HepG2 (cell line): ENCODE measurements around the gene OST4. TPM values are rescaled to one million over a fixed set of nuclear protein-coding genes. Genes with fewer than 3 reads are reported as not detected.

ENCODE experiments used
- ATAC-seq: fragments of 200-7000 bp; cut with Tn5 transposase; 3 replicates; pipeline ENCODE4 v1.9.1; 2020; ENCODE audit warnings: mild to moderate bottlenecking, moderate library complexity
- BruUV-seq: library from RNA; stranded (reverse); fragments of 400-500 nt; replicated peaks from 2 replicates; lab custom pipeline; 2021; lab: Mats Ljungman, UMichigan
- CTCF ChIA-PET: fragments of 300-600 bp; formaldehyde crosslinking; extraction: SDS; loops from one replicate; lab custom pipeline; 2021; ENCODE audit warnings: low total read pairs, inconsistent platforms, low intra/inter-chr PET ratio; lab: Yijun Ruan, JAX
- POLR2A ChIA-PET: fragments of 350-600 bp; sonication (Branson Sonifier 250); formaldehyde crosslinking; loops from one replicate; lab custom pipeline; 2020; ENCODE audit warnings: antibody characterized with exemption, inconsistent platforms; lab: Yijun Ruan, JAX
- DNase-seq: peaks from one replicate; pipeline ENCODE4 v3.0.0-alpha.2; 2015; ENCODE audit warnings: low spot score
- FAIRE-seq: peaks from 3 replicates; lab custom pipeline; 2011; peaks lifted over from hg19 to GRCh38; lab: Jason Lieb, UNC
- H2AFZ ChIP-seq: one replicate; pipeline ENCODE4 v1.6.1; 2011; ENCODE audit warnings: low read length, inconsistent platforms
- H3K27ac ChIP-seq: fragments of 300-600 bp; 3 replicates; pipeline ENCODE4 v1.8.0; 2011; ENCODE audit warnings: mixed run types, mild to moderate bottlenecking, mixed read lengths, low read length, inconsistent platforms; ENCODE audit not compliant: insufficient read depth; ENCODE audit errors: extremely low read length
- H3K27me3 ChIP-seq, 2 experiments: fragments of 200-600 bp in 1 of 2; 2 replicates in 1 of 2; 3 replicates in 1 of 2; pipeline versions ENCODE4 v1.6.0 to v1.8.0; 2011; ENCODE audit warnings: low read length in 2 of 2, mild to moderate bottlenecking in 2 of 2, moderate library complexity in 2 of 2, inconsistent platforms in 1 of 2; ENCODE audit not compliant: insufficient read depth in 2 of 2, control insufficient read depth in 1 of 2
- H3K36me3 ChIP-seq, 2 experiments: fragments of 200-600 bp in 1 of 2; replicated peaks in 1 of 2; 2 replicates in 1 of 2; 3 replicates in 1 of 2; pipeline versions ENCODE4 v1.5.1 to v1.8.0; 2011; ENCODE audit warnings: low read length in 2 of 2, inconsistent platforms in 1 of 2; ENCODE audit not compliant: insufficient read depth in 2 of 2, control insufficient read depth in 1 of 2
- H3K4me1 ChIP-seq: 2 replicates; pipeline ENCODE4 v1.5.1; 2012; ENCODE audit warnings: low read length, inconsistent platforms; ENCODE audit not compliant: insufficient read depth
- H3K4me2 ChIP-seq: 2 replicates; pipeline ENCODE4 v1.6.0; 2011; ENCODE audit warnings: low read depth, low read length, inconsistent platforms
- H3K4me3 ChIP-seq, 3 experiments: fragments of 200-600 bp in 1 of 3; sonication (generic), shearing (Covaris generic) in 1 of 3; replicated peaks in 1 of 3; 2 replicates each; pipeline ENCODE4 v1.5.1; 2011 to 2016; ENCODE audit warnings: low read length in 3 of 3, inconsistent platforms in 2 of 3, low read depth in 2 of 3, mild to moderate bottlenecking in 2 of 3, control low read depth in 1 of 3, mixed read lengths in 1 of 3; ENCODE audit not compliant: insufficient read depth in 1 of 3
- H3K79me2 ChIP-seq: one replicate; pipeline ENCODE4 v1.6.1; 2011; ENCODE audit warnings: low read length, inconsistent platforms; ENCODE audit not compliant: insufficient read depth
- H3K9ac ChIP-seq: 2 replicates; pipeline ENCODE4 v1.6.0; 2011; ENCODE audit warnings: mild to moderate bottlenecking, low read depth, low read length, inconsistent platforms; ENCODE audit not compliant: insufficient read depth
- H3K9me3 ChIP-seq: 2 replicates; pipeline ENCODE4 v1.5.1; 2012; ENCODE audit warnings: mild to moderate bottlenecking, low read length
- H4K20me1 ChIP-seq: 2 replicates; pipeline ENCODE4 v1.6.0; 2011; ENCODE audit warnings: inconsistent platforms, mild to moderate bottlenecking, low read length, moderate library complexity; ENCODE audit not compliant: insufficient read depth
- ATRX ChIP-seq: sonication (generic); formaldehyde crosslinking; IDR thresholded peaks from 2 replicates; pipeline ENCODE4 v1.4.0; 2020; ENCODE audit warnings: missing genetic modification reagents, borderline replicate concordance
- DPF2 ChIP-seq: sonication (generic); formaldehyde crosslinking; IDR thresholded peaks from 2 replicates; pipeline ENCODE4 v1.4.0; 2020; ENCODE audit warnings: mild to moderate bottlenecking, low read depth, missing genetic modification reagents, borderline replicate concordance
- FOSL2 ChIP-seq: sonication (generic); formaldehyde crosslinking; IDR thresholded peaks from 2 replicates; pipeline ENCODE4 v1.4.0; 2020; ENCODE audit warnings: missing genetic modification reagents
- MEIS2 ChIP-seq: sonication (generic); formaldehyde crosslinking; IDR thresholded peaks from 2 replicates; pipeline ENCODE4 v1.9.0; 2021; ENCODE audit warnings: mild to moderate bottlenecking, missing genetic modification reagents
- NR2F1 ChIP-seq, 2 experiments: fragments of 450-650 bp in 1 of 2; formaldehyde crosslinking in 1 of 2; IDR thresholded peaks; 2 replicates each; pipeline versions ENCODE4 v1.5.0 to v1.6.1; 2016 to 2020; ENCODE audit warnings: mild to moderate bottlenecking in 1 of 2, missing compliant biosample characterization in 1 of 2, missing genetic modification reagents in 1 of 2, moderate library complexity in 1 of 2
- SMAD1 ChIP-seq: sonication (generic); formaldehyde crosslinking; IDR thresholded peaks from 2 replicates; pipeline ENCODE4 v1.4.0; 2020; ENCODE audit warnings: missing genetic modification reagents, low read depth, mild to moderate bottlenecking, borderline replicate concordance
- SNAI1 ChIP-seq: sonication (generic); formaldehyde crosslinking; IDR thresholded peaks from 2 replicates; pipeline ENCODE4 v1.5.0; 2020; ENCODE audit warnings: mild to moderate bottlenecking, missing genetic modification reagents, borderline replicate concordance
- SOX13 ChIP-seq, 3 experiments: fragments of 450-650 bp in 1 of 3; sonication (generic) in 1 of 3; formaldehyde crosslinking in 1 of 3; IDR thresholded peaks in 2 of 3; conservative IDR thresholded peaks in 1 of 3; 2 replicates each; pipeline versions ENCODE4 v1.5.0 to v1.6.1; 2016 to 2020; ENCODE audit warnings: antibody characterized with exemption in 1 of 3, mild to moderate bottlenecking in 1 of 3, missing compliant biosample characterization in 1 of 3, missing genetic modification reagents in 1 of 3, moderate library complexity in 1 of 3
- YEATS4 ChIP-seq: sonication (generic); formaldehyde crosslinking; IDR thresholded peaks from 2 replicates; pipeline ENCODE4 v1.4.0; 2020; ENCODE audit warnings: missing genetic modification reagents, borderline replicate concordance
- ZBTB14 ChIP-seq: sonication (generic); formaldehyde crosslinking; IDR thresholded peaks from 2 replicates; pipeline ENCODE4 v1.4.0; 2020; ENCODE audit warnings: missing genetic modification reagents
- ZMYM3 ChIP-seq: sonication (generic); formaldehyde crosslinking; IDR thresholded peaks from 2 replicates; pipeline ENCODE4 v1.5.1; 2020; ENCODE audit warnings: mild to moderate bottlenecking, missing genetic modification reagents
- ZNF121 ChIP-seq: sonication (generic); formaldehyde crosslinking; IDR thresholded peaks from 2 replicates; pipeline ENCODE4 v1.5.0; 2020; ENCODE audit warnings: mild to moderate bottlenecking, missing genetic modification reagents
- ZNF770 ChIP-seq: sonication (generic); formaldehyde crosslinking; IDR thresholded peaks from 2 replicates; pipeline ENCODE4 v1.5.0; 2020; ENCODE audit warnings: mild to moderate bottlenecking, missing genetic modification reagents
- WGBS: methylation state at CpG from one replicate; pipeline ENCODE4 v1.1.6; 2017; ENCODE audit warnings: low lambda C conversion rate; 5-methylcytosine and 5-hydroxymethylcytosine counted together
- in situ Hi-C: cut with HindIII; loops from 2 replicates; pipeline ENCODE4 v1.10.0; 2017; ENCODE audit warnings: low pct_unique_long_range_greater_than_20kb; ENCODE audit not compliant: extremely low pct_ligation_motif_present
- intact Hi-C: fragments of 100-400 bp; cut with micrococcal nuclease; formaldehyde crosslinking; loops from one replicate; pipeline ENCODE4 v1.10.0; 2022; ENCODE audit not compliant: unreplicated experiment
- polyA plus RNA-seq, 8 experiments: library from polyadenylated mRNA; depleted of rRNA in 3 of 8; stranded (reverse) in 7 of 8; unstranded in 1 of 8; fragments of >200 nt; fragmentation: Illumina TruSeq in 4 of 8; extraction: Trizol in 4 of 8; gene quantifications; 2 replicates each; pipeline versions ENCODE4 v1.2.1 to v1.2.3, GENCODE V29; 2011 to 2016; ENCODE audit warnings: low read depth in 4 of 8, missing spikeins in 1 of 8, mixed read lengths in 1 of 8; ENCODE audit not compliant: insufficient read depth in 1 of 8
- total RNA-seq, 5 experiments: library from RNA; depleted of rRNA; stranded (reverse); fragments of >200 nt; fragmentation: Illumina TruSeq; extraction: Trizol; gene quantifications; 2 replicates each; pipeline ENCODE4 v1.2.3, GENCODE V29; 2016; ENCODE audit warnings: low read depth in 1 of 5

OST4 gene
- total and polyA plus RNA-seq, 2 of the 13 experiments (the other 11 are each of a cell fraction or from before 2014, with no cell fraction given): 498 to 584 TPM

- DNase-seq: no peak
- H3K4me3 ChIP-seq: no peak overlapping the region
- no TSS peak for BruUV-seq
- in situ Hi-C loops (no loop called here), intact Hi-C loops (no loop called here)
- peaks cover 27% of the 10 kb centered on the region for H3K79me2 ChIP-seq
- no peak for TF ChIP-seq YEATS4 (CRISPR knock-in tag)
- TF ChIP-seq FOSL2 (CRISPR knock-in tag): peak; percentile 71
- no peak for TF ChIP-seq DPF2 (CRISPR knock-in tag)
- peak; percentile 92 for TF ChIP-seq ZNF121 (CRISPR knock-in tag)
- peak in 1 of 2 experiments; percentile 39; a peak in 1 of 4 replicates for TF ChIP-seq NR2F1 (CRISPR knock-in tag; IDR thresholded peaks at IDR 0.05)
- TF ChIP-seq SNAI1: no peak
- 0 out of 2 replicates have a peak, but pooled peaks have one; percentile 80 for TF ChIP-seq ATRX (CRISPR knock-in tag)
- no peak for TF ChIP-seq SOX13 (IDR thresholded peaks at IDR 0.05)
- 0 out of 4 replicates have a peak, but pooled peaks of 1 of the 2 experiments have one; percentile 18 for TF ChIP-seq SOX13 (CRISPR knock-in tag; conservative IDR thresholded peaks at IDR 0.05 in 1 of 2, IDR thresholded peaks at IDR 0.05 in 1 of 2)
- TF ChIP-seq ZBTB14 (CRISPR knock-in tag): no peak
- no peak for TF ChIP-seq SMAD1
- 0 out of 2 replicates have a peak, but pooled peaks have one; percentile 29 for TF ChIP-seq ZMYM3 (CRISPR knock-in tag)
- TF ChIP-seq ZNF770 (CRISPR knock-in tag): peak; percentile 65; the same call in 1 of the 2 replicates
- no peak for TF ChIP-seq MEIS2
- no peak overlapping the region for H3K27ac ChIP-seq
- H2AFZ ChIP-seq: no peak overlapping the region
- no peak overlapping the region for H3K9ac ChIP-seq
- CTCF ChIA-PET: no interaction called here
- H3K4me2 ChIP-seq: no peak overlapping the region
- no peak for FAIRE-seq
- no peaks in the 10 kb centered on the region for H3K9me3 ChIP-seq
- POLR2A ChIA-PET: interaction anchor here (0.7 kb wide), 1 partner anchor 22 kb away, joined by 3 read pairs; the partner anchor contains the start of gene AGBL5
- no peaks in the 10 kb centered on the region; a peak in 1 of 5 replicates for H3K27me3 ChIP-seq
- H4K20me1 ChIP-seq: no peaks in the 10 kb centered on the region
- ATAC-seq: no peak
- 89% methylated on average over 2 of the region's 2 CpGs for WGBS
- peaks cover 3 to 13% of the 10 kb centered on the region in 2 experiments; a peak in 4 of 5 replicates for H3K36me3 ChIP-seq
- peaks cover 37% of the 10 kb centered on the region for H3K4me1 ChIP-seq
These were observed 42.4 kb downstream of the OST4 start for GRCh38 chr2:27029051-27029450.
